GM12878 (cell line): ENCODE results near the gene SYT1. TPM values are rescaled to one million over a fixed set of nuclear protein-coding genes. Genes with fewer than 3 reads are reported as not detected.

Experiments used
- ATAC-seq: fragments of 200-7000 bp; cut with Tn5 transposase; 3 replicates; pipeline ENCODE4 v1.9.1; 2020; ENCODE audit warnings: mild to moderate bottlenecking, moderate library complexity
- BruUV-seq: library from RNA; stranded (reverse); fragments of 400-500 nt; replicated peaks from 2 replicates; lab custom pipeline; 2021; lab: Mats Ljungman, UMichigan
- CTCF ChIA-PET: fragments of 300-600 bp; sonication (Branson Sonifier 250); formaldehyde crosslinking; extraction: SDS; loops from one replicate; lab custom pipeline; 2021; ENCODE audit warnings: inconsistent platforms; lab: Yijun Ruan, JAX
- POLR2A ChIA-PET: fragments of 350-600 bp; formaldehyde crosslinking; extraction: SDS; loops from one replicate; lab custom pipeline; 2021; ENCODE audit warnings: inconsistent platforms; lab: Charles Lee
- RAD21 ChIA-PET: fragments of 300-600 bp; sonication (Branson Sonifier 250); formaldehyde crosslinking; loops from one replicate; lab custom pipeline; 2023; ENCODE audit warnings: antibody characterized with exemption; ENCODE audit not compliant: unreplicated experiment; lab: Charles Lee
- SMC1A ChIA-PET: fragments of 300-600 bp; sonication (Branson Sonifier 250); formaldehyde crosslinking; loops from one replicate; lab custom pipeline; 2023; ENCODE audit not compliant: unreplicated experiment, uncharacterized antibody; lab: Charles Lee
- DNase-seq: peaks from one replicate; pipeline ENCODE4 v3.0.0-alpha.2; 2011; ENCODE audit warnings: low read depth, low spot score
- FAIRE-seq: peaks from 3 replicates; lab custom pipeline; 2011; peaks lifted over from hg19 to GRCh38; lab: Jason Lieb, UNC
- H2AFZ ChIP-seq: 2 replicates; pipeline ENCODE4 v1.6.0; 2011; ENCODE audit warnings: low read depth, low read length, control low read depth; ENCODE audit not compliant: control insufficient read depth
- H3K27ac ChIP-seq: 2 replicates; pipeline ENCODE4 v1.5.1; 2011; ENCODE audit warnings: control low read depth; ENCODE audit not compliant: control insufficient read depth, insufficient read depth
- H3K27me3 ChIP-seq, 2 experiments: replicated peaks in 1 of 2; 2 replicates each; pipeline versions ENCODE4 v1.6.0 to v1.6.1; 2011; ENCODE audit warnings: low read length in 1 of 2; ENCODE audit not compliant: control insufficient read depth in 2 of 2, insufficient read depth in 2 of 2
- H3K36me3 ChIP-seq, 2 experiments: 2 replicates each; pipeline ENCODE4 v1.5.1; 2011; ENCODE audit warnings: low read length in 1 of 2; ENCODE audit not compliant: control insufficient read depth in 2 of 2, insufficient read depth in 2 of 2
- H3K4me1 ChIP-seq: 2 replicates; pipeline ENCODE4 v1.6.1; 2011; ENCODE audit warnings: mild to moderate bottlenecking, low read length, moderate library complexity, mixed read lengths; ENCODE audit not compliant: control insufficient read depth, insufficient read depth
- H3K4me2 ChIP-seq: 2 replicates; pipeline ENCODE4 v1.6.0; 2011; ENCODE audit warnings: control low read depth; ENCODE audit not compliant: control insufficient read depth, insufficient read depth
- H3K4me3 ChIP-seq: fragments of 200-600 bp; sonication (generic); 2 replicates; pipeline ENCODE4 v1.5.1; 2016
- H3K79me2 ChIP-seq: 2 replicates; pipeline ENCODE4 v1.6.0; 2011; ENCODE audit warnings: low read length; ENCODE audit not compliant: control insufficient read depth, insufficient read depth
- H3K9ac ChIP-seq: 2 replicates; pipeline ENCODE4 v1.8.0; 2011; ENCODE audit warnings: low read length, control low read depth, mixed read lengths; ENCODE audit not compliant: control insufficient read depth, insufficient read depth
- H3K9me3 ChIP-seq: replicated peaks from 3 replicates; pipeline ENCODE4 v1.5.1; 2011; ENCODE audit warnings: mild to moderate bottlenecking, low read length; ENCODE audit not compliant: control insufficient read depth, insufficient read depth
- H4K20me1 ChIP-seq: 2 replicates; pipeline ENCODE4 v1.6.0; 2011; ENCODE audit not compliant: control insufficient read depth, insufficient read depth
- CHD4 ChIP-seq: fragments of 200-600 bp; sonication (generic); IDR thresholded peaks from 2 replicates; pipeline ENCODE4 v1.6.1; 2016; ENCODE audit warnings: mild to moderate bottlenecking
- E4F1 ChIP-seq: fragments of 450-650 bp; IDR thresholded peaks from 2 replicates; pipeline ENCODE4 v1.6.1; 2018; ENCODE audit warnings: borderline replicate concordance, mild to moderate bottlenecking; ENCODE audit not compliant: partially characterized antibody
- GABPA ChIP-seq: IDR thresholded peaks from 2 replicates; pipeline ENCODE4 v1.6.1; 2014; ENCODE audit warnings: antibody characterized with exemption, low read depth, mild to moderate bottlenecking, inconsistent platforms
- JUND ChIP-seq: IDR thresholded peaks from 2 replicates; pipeline ENCODE4 v1.6.1; 2012; ENCODE audit warnings: low read depth, mild to moderate bottlenecking, low read length, improper control_type of control experiment, moderate library complexity
- PML ChIP-seq: IDR thresholded peaks from 2 replicates; pipeline ENCODE4 v1.6.1; 2012; ENCODE audit warnings: low read length, inconsistent platforms
- SREBF1 ChIP-seq: IDR thresholded peaks from 2 replicates; pipeline ENCODE4 v1.6.1; 2012; ENCODE audit warnings: mild to moderate bottlenecking, low read length
- WGBS: methylation state at CpG from one replicate; pipeline ENCODE4 v1.1.6; 2016; ENCODE audit warnings: low lambda C conversion rate; ENCODE audit not compliant: insufficient replicate concordance, insufficient coverage; ENCODE audit errors: missing lambda C conversion rate; 5-methylcytosine and 5-hydroxymethylcytosine counted together
- in situ Hi-C: fragments of 300-500 bp; cut with MboI; formaldehyde crosslinking; loops from 9 replicates; pipeline ENCODE4 v1.14.3; 2018; ENCODE audit warnings: mixed read lengths
- intact Hi-C: fragments of 100-400 bp; cut with micrococcal nuclease; formaldehyde crosslinking; loops from one replicate; pipeline ENCODE4 v1.14.2; 2022; ENCODE audit not compliant: unreplicated experiment
- polyA plus RNA-seq, 11 experiments: library from polyadenylated mRNA; depleted of rRNA in 4 of 11; unstranded in 6 of 11; stranded (reverse) in 5 of 11; fragments of >200 nt; fragmentation: Nextera tagmentation in 4 of 11; fragmentation: Illumina TruSeq in 1 of 11; extraction: Ambion mirVana in 4 of 11; extraction: Trizol in 1 of 11; gene quantifications; 1 replicate in 1 of 11; 2 replicates in 10 of 11; pipeline versions ENCODE4 v1.2.1 to v1.2.3, GENCODE V29; 2011 to 2016; ENCODE audit warnings: inconsistent platforms in 2 of 11, missing spikeins in 2 of 11, low read depth in 1 of 11
- total RNA-seq, 4 experiments: library from RNA; depleted of rRNA in 3 of 4; stranded (reverse); fragments of >200 nt in 3 of 4; fragmentation: Illumina TruSeq in 1 of 4; extraction: Trizol in 1 of 4; gene quantifications; 2 replicates each; pipeline versions ENCODE4 v1.2.1 to v1.2.3, GENCODE V29; 2013 to 2021

Gene SYT1
- total and polyA plus RNA-seq, 10 of the 15 experiments (the other 5 are each of a cell fraction or from before 2014, with no cell fraction given), result 0.10 to 0.28 TPM; not detected in 8

- in situ Hi-C loops, result no loop called here
- Histone ChIP-seq H4K20me1 (no peaks in the 10 kb centered on the region), H3K9me3 (no peaks in the 10 kb centered on the region), H3K4me1 (no peaks in the 10 kb centered on the region), H3K36me3 (no peaks in the 10 kb centered on the region), H3K27ac (no peak overlapping the region), H3K79me2 (no peaks in the 10 kb centered on the region), H3K27me3 (no peaks in the 10 kb centered on the region), H3K4me3 (no peak overlapping the region), H2AFZ (no peak overlapping the region)
- DNase-seq (no peak), FAIRE-seq (no peak)
- intact Hi-C loops, result no loop called here
- RAD21 ChIA-PET, result no interaction called here
- POLR2A ChIA-PET, result no interaction called here
- WGBS, result 26% methylated on average over 4 of the region's 4 CpGs
- TF ChIP-seq PML, result no peak
- TF ChIP-seq JUND, result no peak
- no peak for TF ChIP-seq SREBF1
- no peak for TF ChIP-seq CHD4
- TF ChIP-seq, all 136 proteins: peak for 0
- no peak for ATAC-seq
- ChIA-PET SMC1A (interaction anchor here (1.6 kb wide), 1 partner anchor 20 kb away, joined by 3 read pairs; no protein-coding TSS in a partner anchor), CTCF (no interaction called here)
- H3K4me2 ChIP-seq, result no peak overlapping the region
- H3K9ac ChIP-seq, result no peak overlapping the region
- no TSS peak for BruUV-seq
These were observed 322.5 kb downstream of the SYT1 start for GRCh38 chr12:79187032-79187431.

- Histone ChIP-seq H3K9ac (no peak overlapping the region), H3K4me3 (no peak overlapping the region), H2AFZ (no peak overlapping the region), H3K4me2 (no peak overlapping the region), H3K9me3 (no peaks in the 10 kb centered on the region), H3K36me3 (no peaks in the 10 kb centered on the region)
- RAD21 ChIA-PET, result no interaction called here
- CTCF ChIA-PET, result no interaction called here
- no peak for FAIRE-seq
- intact Hi-C loops, result no loop called here
- POLR2A ChIA-PET, result no interaction called here
- TF ChIP-seq GABPA (no peak), E4F1 (no peak)
- TF ChIP-seq, all 136 proteins: peak for 0
- Histone ChIP-seq H4K20me1 (no peaks in the 10 kb centered on the region), H3K79me2 (no peaks in the 10 kb centered on the region), H3K27ac (no peak overlapping the region), H3K27me3 (no peaks in the 10 kb centered on the region), H3K4me1 (no peaks in the 10 kb centered on the region)
- no peak for DNase-seq
- in situ Hi-C loops, result no loop called here
- SMC1A ChIA-PET, result no interaction called here
- no TSS peak for BruUV-seq
- peak; percentile 42; the same call in 1 of the 3 replicates for ATAC-seq
These were observed 326.8 kb downstream of the SYT1 start for GRCh38 chr12:79191391-79191790.
